ENCODE measurements around the gene ABHD1. TPM values are rescaled to one million over a fixed set of nuclear protein-coding genes. Genes with fewer than 3 reads are reported as not detected.
"Not testable (repeated sequence)": the region's sequence is repeated elsewhere in the genome, so short reads cannot be mapped to it uniquely, and the experiment has no call there.

The ABHD1 gene
- total and polyA plus RNA-seq, 7 donors, result 0.15 TPM; not detected in 6

DNA sequence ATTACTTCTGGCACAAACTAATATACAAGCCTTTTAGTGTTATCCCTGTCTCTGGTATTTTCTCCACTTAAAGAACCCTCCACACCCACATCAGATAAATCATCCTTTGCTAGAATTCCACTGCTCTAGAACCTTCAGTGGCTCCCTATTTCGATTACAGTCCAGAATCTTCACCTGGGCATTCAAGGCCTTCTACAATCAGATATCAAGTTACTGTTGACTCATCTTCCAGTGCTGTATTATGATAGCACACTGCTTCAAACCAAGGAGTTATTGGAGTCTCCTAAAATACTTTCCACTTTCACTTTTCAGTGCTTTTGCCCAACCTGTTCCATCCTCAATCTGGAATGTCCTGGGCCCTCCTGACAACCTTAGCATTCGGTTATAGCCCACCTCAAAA, 8.1 kb upstream of the ABHD1 start:
- TF ChIP-seq POLR2A (IDR thresholded peaks at IDR 0.05) (no peak), POLR2AphosphoS5 (IDR thresholded peaks at IDR 0.05) (no peak), EP300 (IDR thresholded peaks at IDR 0.05) (no peak)
- TF ChIP-seq, protein P1, sequence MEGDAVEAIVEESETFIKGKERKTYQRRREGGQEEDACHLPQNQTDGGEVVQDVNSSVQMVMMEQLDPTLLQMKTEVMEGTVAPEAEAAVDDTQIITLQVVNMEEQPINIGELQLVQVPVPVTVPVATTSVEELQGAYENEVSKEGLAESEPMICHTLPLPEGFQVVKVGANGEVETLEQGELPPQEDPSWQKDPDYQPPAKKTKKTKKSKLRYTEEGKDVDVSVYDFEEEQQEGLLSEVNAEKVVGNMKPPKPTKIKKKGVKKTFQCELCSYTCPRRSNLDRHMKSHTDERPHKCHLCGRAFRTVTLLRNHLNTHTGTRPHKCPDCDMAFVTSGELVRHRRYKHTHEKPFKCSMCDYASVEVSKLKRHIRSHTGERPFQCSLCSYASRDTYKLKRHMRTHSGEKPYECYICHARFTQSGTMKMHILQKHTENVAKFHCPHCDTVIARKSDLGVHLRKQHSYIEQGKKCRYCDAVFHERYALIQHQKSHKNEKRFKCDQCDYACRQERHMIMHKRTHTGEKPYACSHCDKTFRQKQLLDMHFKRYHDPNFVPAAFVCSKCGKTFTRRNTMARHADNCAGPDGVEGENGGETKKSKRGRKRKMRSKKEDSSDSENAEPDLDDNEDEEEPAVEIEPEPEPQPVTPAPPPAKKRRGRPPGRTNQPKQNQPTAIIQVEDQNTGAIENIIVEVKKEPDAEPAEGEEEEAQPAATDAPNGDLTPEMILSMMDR (IDR thresholded peaks at IDR 0.05), result no peak
- no peaks in the 10 kb centered on the region for H3K9me3 ChIP-seq
- no peak overlapping the region for H3K27ac ChIP-seq
- H3K36me3 ChIP-seq, result no peaks in the 10 kb centered on the region
- peaks cover 16 to 33% (median 23%) of the 10 kb centered on the region in 3 donors for H3K27me3 ChIP-seq
- WGBS, 2 donors, result 58 to 71% methylated on average over 2 of the region's 2 CpGs
- H3K4me1 ChIP-seq, result peaks cover 0 to 12% (median 10%) of the 10 kb centered on the region in 4 donors
- intact Hi-C loops (cut with DNase I), result no loop called here
- H3K4me3 ChIP-seq, result no peak overlapping the region
- no peak for DNase-seq

DNA sequence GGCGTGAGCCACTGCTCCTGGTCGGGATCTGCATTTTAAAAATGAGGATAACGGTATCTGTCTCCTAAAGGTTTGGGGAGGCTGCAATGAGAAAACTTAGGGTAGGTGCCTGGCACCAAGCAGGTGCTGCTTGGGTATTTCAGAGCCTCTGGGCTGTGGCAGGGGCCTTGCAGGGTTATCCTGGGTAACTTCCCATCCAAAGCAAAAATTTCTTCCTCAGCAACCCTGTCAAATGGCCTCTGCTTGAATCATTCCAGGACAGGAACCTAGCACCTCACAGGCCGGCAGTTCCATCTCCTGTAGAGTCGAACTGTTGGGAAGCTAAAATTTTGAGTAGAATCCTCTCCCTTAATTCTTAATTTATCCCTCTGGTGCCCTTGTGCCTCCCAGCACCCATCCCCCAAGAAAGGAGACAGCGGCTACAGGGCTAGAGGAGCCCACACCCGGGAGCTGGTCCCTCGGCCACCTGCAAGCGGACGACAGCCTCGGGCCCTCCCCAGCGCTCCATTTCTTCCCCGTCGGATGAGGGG, 5.6 kb upstream of the ABHD1 start:
- no peak for DNase-seq

DNA sequence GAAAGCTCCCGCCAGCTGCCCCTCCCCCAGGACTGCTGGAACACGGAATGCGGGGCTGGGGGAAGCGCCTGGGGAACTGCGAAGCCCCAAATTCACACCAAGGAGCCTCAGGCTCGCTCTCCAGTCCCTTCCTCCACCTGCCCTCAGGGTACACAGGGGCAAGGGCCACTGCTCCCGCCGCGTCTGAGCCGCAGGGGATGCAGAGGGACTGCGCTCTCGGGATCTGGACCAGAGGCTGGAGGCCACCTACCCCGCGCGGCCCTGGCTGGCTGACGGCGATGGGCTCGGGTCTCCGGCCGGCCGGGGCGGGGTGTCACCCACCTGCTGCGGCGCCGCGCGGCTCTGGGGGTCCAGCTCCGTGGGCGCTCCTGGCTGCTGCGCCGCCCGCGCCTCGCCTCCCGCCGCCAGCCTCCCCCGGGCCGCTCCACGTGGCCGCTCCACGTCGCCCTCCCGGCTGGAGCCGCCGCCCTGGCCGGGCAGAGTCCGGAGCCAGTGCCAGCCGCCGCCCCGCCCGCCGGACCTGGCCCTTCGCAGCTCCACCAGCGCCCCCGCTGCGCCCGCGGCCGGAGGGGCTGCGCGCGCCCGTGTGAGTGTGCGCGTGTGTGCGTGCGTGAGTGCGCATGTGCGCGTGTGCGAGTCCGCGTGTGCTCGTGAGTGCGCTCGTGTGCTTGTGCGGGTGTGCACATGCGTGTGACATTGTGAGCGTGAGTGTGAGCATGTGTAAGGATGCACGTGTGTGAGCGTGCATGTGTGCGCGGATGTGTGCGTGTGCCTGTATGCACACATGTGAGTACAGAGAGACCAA, 4.9 kb upstream of the ABHD1 start, which contains the start of gene CGREF1:
TSS of gene CGREF1 (minus strand) at position 604 of the 805 bp plus-strand sequence. CDS start 14,762 bp downstream, outside the sequence.
- Histone ChIP-seq H3K27me3 (peaks cover 16 to 33% (median 23%) of the 10 kb centered on the region in 3 donors), H3K27ac (no peak within 1 kb of the TSS), H3K4me1 (peaks cover 0 to 18% (median 11%) of the 10 kb centered on the region in 4 donors), H3K4me3 (peak within 1 kb of the TSS in 3 of 4 donors; percentile 34 to 44 (median 39)), H3K36me3 (no peaks in the 10 kb centered on the region), H3K9me3 (no peaks in the 10 kb centered on the region)
- intact Hi-C loops (cut with DNase I), result no loop called here
- TF ChIP-seq EP300 (IDR thresholded peaks at IDR 0.05), result no peak
- no peak for TF ChIP-seq POLR2AphosphoS5 (IDR thresholded peaks at IDR 0.05)
- no peak for TF ChIP-seq POLR2A (IDR thresholded peaks at IDR 0.05)
- TF ChIP-seq, protein P1 (IDR thresholded peaks at IDR 0.05), result no peak
- DNase-seq, result no peak
- WGBS, 2 donors, result 2 to 5% methylated on average over 84 of the region's 84 CpGs

More for the DNA sequence above, 5.6 kb upstream of the ABHD1 start:
- TF ChIP-seq, protein P1 (IDR thresholded peaks at IDR 0.05), result no peak
- TF ChIP-seq POLR2A (IDR thresholded peaks at IDR 0.05) (no peak), POLR2AphosphoS5 (IDR thresholded peaks at IDR 0.05) (no peak), EP300 (IDR thresholded peaks at IDR 0.05) (no peak)
- H3K4me3 ChIP-seq, result peak overlapping the region in 2 of 4 donors; percentile 39 to 44
- H3K4me1 ChIP-seq, result peaks cover 0 to 12% (median 10%) of the 10 kb centered on the region in 4 donors
- H3K36me3 ChIP-seq, result no peaks in the 10 kb centered on the region
- 33 to 35% methylated on average over 14 of the region's 14 CpGs for WGBS, 2 donors
- intact Hi-C loops (cut with DNase I), result no loop called here
- H3K9me3 ChIP-seq, result no peaks in the 10 kb centered on the region
- no peak overlapping the region for H3K27ac ChIP-seq
- H3K27me3 ChIP-seq, result peaks cover 16 to 33% (median 23%) of the 10 kb centered on the region in 3 donors

DNA sequence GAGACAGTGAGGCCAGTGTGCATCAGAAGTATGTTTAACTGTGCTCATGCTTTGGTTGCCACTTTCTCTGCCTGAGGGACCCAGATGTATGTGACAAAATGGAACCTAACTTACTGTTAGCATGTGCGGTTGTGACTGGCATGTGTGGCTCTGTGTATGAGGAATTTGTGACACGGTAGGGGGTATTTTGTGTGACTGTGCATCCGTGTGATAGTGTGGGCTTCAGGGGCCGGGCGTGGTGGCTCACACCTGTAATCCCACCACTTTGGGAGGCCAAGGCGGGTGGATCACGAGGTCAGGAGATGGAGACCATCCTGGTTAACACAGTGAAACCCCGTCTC, 4.3 kb upstream of the ABHD1 start:
- H3K36me3 ChIP-seq; DNase-seq; H3K9me3 ChIP-seq; H3K27ac ChIP-seq; intact Hi-C loops (cut with DNase I): not testable (repeated sequence)
- H3K4me3 ChIP-seq, result peak overlapping the region in 3 of 4 donors; percentile 34 to 44 (median 39)
- WGBS, 2 donors, result 75 to 85% methylated on average over 8 of the region's 8 CpGs
- peaks cover 0 to 23% (median 13%) of the 10 kb centered on the region in 4 donors for H3K4me1 ChIP-seq
- H3K27me3 ChIP-seq, result peaks cover 16 to 33% (median 23%) of the 10 kb centered on the region in 3 donors

DNA sequence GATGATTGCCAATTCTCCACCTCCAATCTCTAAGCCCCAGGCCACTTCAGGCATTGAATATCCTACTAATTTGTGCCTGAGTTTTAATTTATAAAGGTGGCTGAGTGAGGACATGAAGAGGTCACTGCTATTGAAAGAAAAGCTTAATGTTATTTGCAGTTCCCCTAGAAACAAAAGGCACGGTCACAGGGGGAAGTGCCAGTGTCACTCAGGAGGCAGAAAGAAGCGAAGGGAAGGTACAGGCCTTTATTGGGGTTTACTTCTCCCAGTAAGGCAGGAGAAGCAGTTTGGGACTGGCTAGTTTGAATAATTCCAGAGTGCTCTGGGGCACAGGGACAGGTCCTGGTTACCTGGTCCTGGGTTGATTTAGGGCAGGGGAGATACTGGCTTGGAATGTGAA, 1.7 kb upstream of the ABHD1 start:
- H3K27me3 ChIP-seq, result peaks cover 16 to 28% (median 23%) of the 10 kb centered on the region in 3 donors
- intact Hi-C loops (cut with DNase I), result no loop called here
- DNase-seq, result no peak
- no peak overlapping the region for H3K27ac ChIP-seq
- peaks cover 0 to 23% (median 13%) of the 10 kb centered on the region in 4 donors for H3K4me1 ChIP-seq
- no peaks in the 10 kb centered on the region for H3K36me3 ChIP-seq
- TF ChIP-seq, protein P1 (IDR thresholded peaks at IDR 0.05), result no peak
- TF ChIP-seq POLR2AphosphoS5 (IDR thresholded peaks at IDR 0.05) (no peak), POLR2A (IDR thresholded peaks at IDR 0.05) (no peak), EP300 (IDR thresholded peaks at IDR 0.05) (no peak)
- 77 to 80% methylated on average over 2 of the region's 2 CpGs for WGBS, 2 donors
- H3K9me3 ChIP-seq, result no peaks in the 10 kb centered on the region
- H3K4me3 ChIP-seq, result no peak overlapping the region

All from sigmoid colon (tissue), 7 donors.